Measurements from ENCODE around the gene FGF12.
"Not testable (repeated sequence)": the region's sequence is repeated elsewhere in the genome, so short reads cannot be mapped to it uniquely, and the experiment has no call there.

The FGF12 gene

GRCh38 chr3:192727032-192727847 is at the start of gene FGF12:
TSS of gene FGF12 (minus strand) at chr3:192727541.
- no peak for DNase-seq (ENCODE audit: low spot score)

GRCh38 chr3:192774341-192774740 is 47.0 kb upstream of the FGF12 start:
- DNase-seq (ENCODE audit: low spot score) = not testable (repeated sequence)

GRCh38 chr3:192772240-192772894 is 45.0 kb upstream of the FGF12 start:
- DNase-seq (ENCODE audit: low spot score) = no peak

- no peak for DNase-seq (ENCODE audit: low spot score)
Observed at GRCh38 chr3:192758654-192759053, 31.3 kb upstream of the FGF12 start.

- DNase-seq (ENCODE audit: low spot score) = no peak
Observed at GRCh38 chr3:192751148-192751547, 23.8 kb upstream of the FGF12 start.

- no peak for DNase-seq (ENCODE audit: low spot score)
Observed at GRCh38 chr3:192750201-192750600, 22.9 kb upstream of the FGF12 start.

GRCh38 chr3:192747746-192748145 is 20.4 kb upstream of the FGF12 start:
- no peak for DNase-seq (ENCODE audit: low spot score)

GRCh38 chr3:192747145-192747544 is 19.8 kb upstream of the FGF12 start:
- no peak for DNase-seq (ENCODE audit: low spot score)

- no peak for DNase-seq (ENCODE audit: low spot score)
Observed at GRCh38 chr3:192745150-192745549, 17.8 kb upstream of the FGF12 start.

GRCh38 chr3:192744604-192745003 is 17.3 kb upstream of the FGF12 start:
- DNase-seq (ENCODE audit: low spot score) = not testable (repeated sequence)

GRCh38 chr3:192737506-192737905 is 10.2 kb upstream of the FGF12 start:
- no peak for DNase-seq (ENCODE audit: low spot score)

GRCh38 chr3:192731233-192731632 is 3.9 kb upstream of the FGF12 start:
- DNase-seq (ENCODE audit: low spot score) = no peak

- DNase-seq (ENCODE audit: low spot score) = no peak
Observed at GRCh38 chr3:192726385-192726784, 956 bp downstream of the FGF12 start.

- no peak for DNase-seq (ENCODE audit: low spot score)
Observed at GRCh38 chr3:192719964-192720363, 7.4 kb downstream of the FGF12 start.

GRCh38 chr3:192718156-192718555 is 9.2 kb downstream of the FGF12 start:
- no peak for DNase-seq (ENCODE audit: low spot score)

GRCh38 chr3:192715126-192715525 is 12.2 kb downstream of the FGF12 start:
- DNase-seq (ENCODE audit: low spot score) = no peak

- DNase-seq (ENCODE audit: low spot score) = not testable (repeated sequence)
Observed at GRCh38 chr3:192711126-192711525, 16.2 kb downstream of the FGF12 start.

GRCh38 chr3:192710366-192710765 is 17.0 kb downstream of the FGF12 start:
- DNase-seq (ENCODE audit: low spot score) = no peak

GRCh38 chr3:192706272-192706671 is 21.1 kb downstream of the FGF12 start:
- DNase-seq (ENCODE audit: low spot score) = no peak

- DNase-seq (ENCODE audit: low spot score) = no peak
Observed at GRCh38 chr3:192700885-192701284, 26.5 kb downstream of the FGF12 start.

- no peak for DNase-seq (ENCODE audit: low spot score)
Observed at GRCh38 chr3:192696943-192697587, 30.3 kb downstream of the FGF12 start.

GRCh38 chr3:192687488-192688152 is 39.7 kb downstream of the FGF12 start:
- DNase-seq (ENCODE audit: low spot score) = no peak

All from CD4-positive, alpha-beta T cell treated with Interleukin-6 at 100 ng/mL for 8 hours (primary cell).